OCI-LY7 (cell line): ENCODE data around the gene RAB19. TPM values are rescaled to one million over a fixed set of nuclear protein-coding genes. Genes with fewer than 3 reads are reported as not detected.
"Not testable (repeated sequence)": the region's sequence is repeated elsewhere in the genome, so short reads cannot be mapped to it uniquely, and the experiment has no call there.

Experiments
- BruUV-seq: library from RNA; stranded (reverse); fragments of 400-500 nt; replicated peaks from 2 replicates; lab custom pipeline; 2021; lab: Mats Ljungman, UMichigan
- CTCF ChIA-PET: fragments of 300-600 bp; sonication (Branson Sonifier 250); formaldehyde crosslinking; loops from one replicate; lab custom pipeline; 2022; ENCODE audit warnings: antibody characterized with exemption; ENCODE audit not compliant: unreplicated experiment; lab: Charles Lee
- POLR2A ChIA-PET: fragments of 300-600 bp; sonication (Branson Sonifier 250); formaldehyde crosslinking; loops from one replicate; lab custom pipeline; 2022; ENCODE audit warnings: antibody characterized with exemption; lab: Charles Lee
- DNase-seq: peaks from one replicate; pipeline ENCODE4 v3.0.0-alpha.2; 2015; ENCODE audit warnings: low spot score
- H2AFZ ChIP-seq: fragments of 200-600 bp; sonication (generic), shearing (Covaris generic); 2 replicates; pipeline ENCODE4 v1.6.1; 2014; ENCODE audit warnings: mild to moderate bottlenecking, antibody characterized with exemption, low read length, moderate library complexity
- H3K27ac ChIP-seq: fragments of 200-600 bp; sonication (generic); 2 replicates; pipeline ENCODE4 v1.5.1; 2014; ENCODE audit warnings: mixed run types, low read depth, mild to moderate bottlenecking, moderate library complexity, low read length, inconsistent platforms; ENCODE audit not compliant: poor library complexity, severe bottlenecking
- H3K36me3 ChIP-seq: fragments of 200-600 bp; sonication (generic); 2 replicates; pipeline ENCODE4 v1.6.1; 2014; ENCODE audit warnings: mild to moderate bottlenecking, antibody characterized with exemption, low read length, moderate library complexity, mixed read lengths; ENCODE audit not compliant: insufficient read depth
- H3K4me1 ChIP-seq: fragments of 200-600 bp; sonication (generic); 2 replicates; pipeline ENCODE4 v1.5.1; 2014; ENCODE audit warnings: mild to moderate bottlenecking, low read length; ENCODE audit not compliant: insufficient read depth, poor library complexity, severe bottlenecking
- H3K4me2 ChIP-seq: fragments of 200-600 bp; sonication (generic); 2 replicates; pipeline ENCODE4 v1.6.1; 2014; ENCODE audit warnings: mild to moderate bottlenecking, low read length
- H3K4me3 ChIP-seq: fragments of 200-600 bp; sonication (generic); 2 replicates; pipeline ENCODE4 v1.5.1; 2014; ENCODE audit warnings: mild to moderate bottlenecking, low read depth, low read length; ENCODE audit not compliant: poor library complexity, severe bottlenecking
- H3K79me2 ChIP-seq: fragments of 200-600 bp; sonication (generic); 2 replicates; pipeline ENCODE4 v1.6.1; 2016; ENCODE audit warnings: low read depth, mild to moderate bottlenecking, low read length, moderate library complexity, mixed read lengths; ENCODE audit not compliant: insufficient read depth
- H3K9me2 ChIP-seq: fragments of 200-600 bp; sonication (generic); 2 replicates; pipeline ENCODE4 v1.6.1; 2016; ENCODE audit warnings: mild to moderate bottlenecking, low read length, mixed read lengths; ENCODE audit not compliant: insufficient read depth
- H3K9me3 ChIP-seq: fragments of 200-600 bp; sonication (generic); 2 replicates; pipeline ENCODE4 v1.6.1; 2014; ENCODE audit warnings: mild to moderate bottlenecking, mixed run types, low read length, mixed read lengths
- H4K20me1 ChIP-seq: fragments of 200-600 bp; sonication (generic); 2 replicates; pipeline ENCODE4 v1.6.1; 2014; ENCODE audit warnings: mild to moderate bottlenecking, antibody characterized with exemption, low read length, moderate library complexity, mixed read lengths; ENCODE audit not compliant: insufficient read depth
- EZH2phosphoT487 ChIP-seq: fragments of 200-600 bp; sonication (generic); IDR thresholded peaks from 2 replicates; pipeline ENCODE4 v1.6.1; 2018; ENCODE audit warnings: low read depth, borderline replicate concordance, mild to moderate bottlenecking, mixed run types, antibody characterized with exemption, low read length, moderate library complexity, mixed read lengths
- intact Hi-C: fragments of 100-400 bp; cut with micrococcal nuclease; formaldehyde crosslinking; loops from one replicate; pipeline ENCODE4 v1.10.0; 2022; ENCODE audit not compliant: unreplicated experiment
- total RNA-seq, 2 experiments: library from RNA; depleted of rRNA in 1 of 2; stranded (reverse); fragments of >200 nt in 1 of 2; shearing (Covaris generic) in 1 of 2; gene quantifications; 2 replicates each; pipeline ENCODE4 v1.2.3, GENCODE V29; 2014 to 2022
- TF ChIP-seq, protein P1 (sequence below): fragments of 200-600 bp; sonication (generic); conservative IDR thresholded peaks from 2 replicates; pipeline ENCODE4 v1.5.1; 2014; ENCODE audit warnings: mild to moderate bottlenecking, antibody characterized with exemption, low read length, moderate library complexity, mixed read lengths

The RAB19 gene
- total RNA-seq, 2 experiments from 2014 or later, result not detected

- no peak for DNase-seq
- Histone ChIP-seq H3K9me3 (no peaks in the 10 kb centered on the region), H2AFZ (no peak overlapping the region), H3K9me2 (no peaks in the 10 kb centered on the region), H3K79me2 (no peaks in the 10 kb centered on the region), H3K36me3 (no peaks in the 10 kb centered on the region), H3K27ac (no peak overlapping the region), H3K4me1 (no peaks in the 10 kb centered on the region), H3K4me3 (no peak overlapping the region), H4K20me1 (no peaks in the 10 kb centered on the region), H3K4me2 (no peak overlapping the region)
- intact Hi-C loops, result no loop called here
- TF ChIP-seq, protein P1, sequence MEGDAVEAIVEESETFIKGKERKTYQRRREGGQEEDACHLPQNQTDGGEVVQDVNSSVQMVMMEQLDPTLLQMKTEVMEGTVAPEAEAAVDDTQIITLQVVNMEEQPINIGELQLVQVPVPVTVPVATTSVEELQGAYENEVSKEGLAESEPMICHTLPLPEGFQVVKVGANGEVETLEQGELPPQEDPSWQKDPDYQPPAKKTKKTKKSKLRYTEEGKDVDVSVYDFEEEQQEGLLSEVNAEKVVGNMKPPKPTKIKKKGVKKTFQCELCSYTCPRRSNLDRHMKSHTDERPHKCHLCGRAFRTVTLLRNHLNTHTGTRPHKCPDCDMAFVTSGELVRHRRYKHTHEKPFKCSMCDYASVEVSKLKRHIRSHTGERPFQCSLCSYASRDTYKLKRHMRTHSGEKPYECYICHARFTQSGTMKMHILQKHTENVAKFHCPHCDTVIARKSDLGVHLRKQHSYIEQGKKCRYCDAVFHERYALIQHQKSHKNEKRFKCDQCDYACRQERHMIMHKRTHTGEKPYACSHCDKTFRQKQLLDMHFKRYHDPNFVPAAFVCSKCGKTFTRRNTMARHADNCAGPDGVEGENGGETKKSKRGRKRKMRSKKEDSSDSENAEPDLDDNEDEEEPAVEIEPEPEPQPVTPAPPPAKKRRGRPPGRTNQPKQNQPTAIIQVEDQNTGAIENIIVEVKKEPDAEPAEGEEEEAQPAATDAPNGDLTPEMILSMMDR, result no peak
- no peak for TF ChIP-seq EZH2phosphoT487
- no TSS peak for BruUV-seq
- ChIA-PET CTCF (no interaction called here), POLR2A (interaction anchor here (0.7 kb wide), 1 partner anchor 1191 kb away, joined by 3 read pairs; no protein-coding TSS in a partner anchor)
Observed at GRCh38 chr7:140416560-140416959, 12.7 kb downstream of the RAB19 start.

- BruUV-seq, result no TSS peak
- H3K4me2 ChIP-seq, result no peak overlapping the region
- H4K20me1 ChIP-seq, result no peaks in the 10 kb centered on the region
- TF ChIP-seq, protein P1, result no peak
- no peak for TF ChIP-seq EZH2phosphoT487
- no peaks in the 10 kb centered on the region for H3K79me2 ChIP-seq
- POLR2A ChIA-PET, result interaction anchor here (0.6 kb wide), 2 partner anchors 34 to 181 kb away, joined by 3 to 4 read pairs; no protein-coding TSS in a partner anchor
- H3K27ac ChIP-seq, result no peak overlapping the region
- no peak overlapping the region for H2AFZ ChIP-seq
- no peaks in the 10 kb centered on the region for H3K9me2 ChIP-seq
- CTCF ChIA-PET, result no interaction called here
- DNase-seq, result no peak
- no peaks in the 10 kb centered on the region for H3K9me3 ChIP-seq
- H3K4me1 ChIP-seq, result no peaks in the 10 kb centered on the region
- no peak overlapping the region for H3K4me3 ChIP-seq
- intact Hi-C loops, result no loop called here
- no peaks in the 10 kb centered on the region for H3K36me3 ChIP-seq
Observed at GRCh38 chr7:140417456-140418155, 13.7 kb downstream of the RAB19 start.

DNA sequence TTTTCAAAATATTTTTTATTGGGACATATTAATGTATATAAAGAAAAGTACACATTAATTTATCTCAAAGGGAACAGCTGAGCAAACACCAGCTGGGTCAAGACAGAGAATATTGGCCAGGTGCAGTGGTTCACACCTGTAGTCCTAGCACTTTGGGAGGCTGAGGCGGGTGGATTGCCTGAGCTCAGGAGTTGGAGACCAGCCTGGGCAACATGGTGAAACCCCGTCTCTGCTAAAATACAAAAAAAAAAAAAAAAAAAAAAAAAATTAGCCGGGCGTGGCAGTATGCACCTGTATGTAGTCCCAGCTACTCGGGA, 14.3 kb downstream of the RAB19 start:
- intact Hi-C loops, result not testable (repeated sequence)
- POLR2A ChIA-PET, result interaction anchor here (0.6 to 0.7 kb wide), 3 partner anchors 34 to 680 kb away, joined by 3 to 4 read pairs (median 3); no protein-coding TSS in a partner anchor

More for the DNA sequence above, 14.3 kb downstream of the RAB19 start:
- CTCF ChIA-PET, H3K9me2 ChIP-seq, H3K4me3 ChIP-seq, H3K27ac ChIP-seq, H3K36me3 ChIP-seq, BruUV-seq, DNase-seq, H3K4me2 ChIP-seq, H3K4me1 ChIP-seq, H2AFZ ChIP-seq, H4K20me1 ChIP-seq, H3K79me2 ChIP-seq, H3K9me3 ChIP-seq: not testable (repeated sequence)
